B cell (primary cell): ENCODE measurements around the gene TBXA2R.

Experiments used
- CTCF ChIP-seq: fragments of 200-600 bp; IDR thresholded peaks from one replicate; pipeline ENCODE4 v1.8.0; 2022; ENCODE audit warnings: antibody characterized with exemption, mild to moderate bottlenecking
- EZH2 ChIP-seq: IDR thresholded peaks from 2 replicates; pipeline ENCODE4 v1.6.1; 2012; ENCODE audit warnings: borderline replicate concordance, low read depth, mild to moderate bottlenecking, moderate library complexity, low read length; ENCODE audit not compliant: insufficient read depth, poor library complexity, severe bottlenecking

GRCh38 chr19:3626473-3627350 lies 20.0 kb upstream of the TBXA2R start, which contains the start of gene CACTIN:
- TF ChIP-seq CTCF (no peak), EZH2 (no peak)
